Thyroid gland (tissue), 4 donors: ENCODE measurements around the gene MBD6. TPM values are rescaled to one million over a fixed set of nuclear protein-coding genes. Genes with fewer than 3 reads are reported as not detected.

Experiments used
- DNase-seq, 2 donors: peaks; one replicate each; pipeline ENCODE4 v3.0.0-alpha.2; 2019
- H3K27ac ChIP-seq, 3 donors: fragments of 200-600 bp; sonication (generic); 1 replicate in 2 of 3; 2 replicates in 1 of 3; pipeline ENCODE4 v1.5.1; 2016 to 2019; ENCODE audit warnings: mild to moderate bottlenecking in 1 of 3, moderate library complexity in 1 of 3
- H3K27me3 ChIP-seq: fragments of 200-600 bp; sonication (generic); one replicate; pipeline ENCODE4 v1.5.1; 2019
- H3K36me3 ChIP-seq, 2 donors: fragments of 200-600 bp; sonication (generic); one replicate each; pipeline ENCODE4 v1.5.1; 2016 to 2019
- H3K4me1 ChIP-seq, 2 donors: fragments of 200-600 bp; sonication (generic); one replicate each; pipeline ENCODE4 v1.5.1; 2017 to 2019
- H3K4me3 ChIP-seq, 3 donors: fragments of 200-600 bp; sonication (generic); replicated peaks in 1 of 3; 1 replicate in 2 of 3; 2 replicates in 1 of 3; pipeline ENCODE4 v1.5.1; 2016; ENCODE audit warnings: mild to moderate bottlenecking in 1 of 3
- H3K9me3 ChIP-seq: fragments of 200-600 bp; sonication (generic); one replicate; pipeline ENCODE4 v1.5.1; 2017
- POLR2A ChIP-seq, 2 donors: fragments of 450-650 bp; IDR thresholded peaks; one replicate each; pipeline ENCODE4 v1.6.1; 2017; ENCODE audit warnings: antibody characterized with exemption in 2 of 2, mild to moderate bottlenecking in 2 of 2, moderate library complexity in 1 of 2
- WGBS, 2 donors: methylation state at CpG; one replicate each; pipeline ENCODE4 v1.1.5; 2017; 5-methylcytosine and 5-hydroxymethylcytosine counted together
- intact Hi-C: fragments of 100-400 bp; cut with DNase I; formaldehyde crosslinking; loops from one replicate; pipeline ENCODE4 v1.15.1; 2023
- total RNA-seq, 4 donors: library from RNA; depleted of rRNA; stranded (reverse); fragments of >200 nt; gene quantifications; one replicate each; pipeline ENCODE4 v1.2.3, GENCODE V29; 2016
- TF ChIP-seq, protein P1 (sequence below), 6 experiments: fragments of 200-600 bp in 3 of 6; fragments of 450-650 bp in 3 of 6; sonication (generic) in 3 of 6; IDR thresholded peaks; one replicate each; pipeline ENCODE4 v1.5.1; 2016 to 2019; ENCODE audit warnings: antibody characterized with exemption in 6 of 6, mild to moderate bottlenecking in 2 of 6, inconsistent platforms in 1 of 6, moderate library complexity in 1 of 6

MBD6 gene
- total RNA-seq, 4 donors from 2014 or later: 18.9 to 59.7 (median 51.9) TPM

DNA sequence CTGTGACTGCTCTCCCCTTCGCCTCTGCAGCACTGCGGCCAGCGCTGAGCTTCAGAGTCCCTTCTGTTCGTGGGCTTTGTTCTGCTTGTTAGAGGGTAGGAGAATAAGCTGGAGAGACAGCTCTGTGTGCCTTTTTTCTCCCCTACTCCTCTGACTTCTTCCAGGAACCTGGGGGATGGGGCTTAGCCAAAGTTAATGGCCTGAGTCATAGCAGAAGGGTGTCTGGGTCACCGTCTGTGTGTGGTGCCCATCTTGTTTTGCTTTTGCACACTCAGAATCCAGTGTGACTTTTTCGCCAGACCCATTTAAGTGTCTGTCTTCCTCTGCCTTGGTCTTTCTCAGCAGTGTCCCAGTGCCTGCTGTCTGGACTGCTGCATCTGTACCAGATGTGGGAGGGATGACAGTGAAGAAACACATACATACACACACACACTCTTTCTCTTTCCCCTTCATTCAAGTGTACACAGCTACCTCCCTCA is 30.2 kb downstream of the MBD6 start:
- intact Hi-C loops: no loop called here
- Histone ChIP-seq H3K4me1 (peaks cover 4 to 9% of the 10 kb centered on the region in 2 donors), H3K9me3 (no peaks in the 10 kb centered on the region), H3K4me3 (no peak overlapping the region), H3K27me3 (no peaks in the 10 kb centered on the region), H3K36me3 (no peaks in the 10 kb centered on the region), H3K27ac (no peak overlapping the region)
- DNase-seq: no peak
- TF ChIP-seq POLR2A (IDR thresholded peaks at IDR 0.05): no peak
- TF ChIP-seq, protein P1, sequence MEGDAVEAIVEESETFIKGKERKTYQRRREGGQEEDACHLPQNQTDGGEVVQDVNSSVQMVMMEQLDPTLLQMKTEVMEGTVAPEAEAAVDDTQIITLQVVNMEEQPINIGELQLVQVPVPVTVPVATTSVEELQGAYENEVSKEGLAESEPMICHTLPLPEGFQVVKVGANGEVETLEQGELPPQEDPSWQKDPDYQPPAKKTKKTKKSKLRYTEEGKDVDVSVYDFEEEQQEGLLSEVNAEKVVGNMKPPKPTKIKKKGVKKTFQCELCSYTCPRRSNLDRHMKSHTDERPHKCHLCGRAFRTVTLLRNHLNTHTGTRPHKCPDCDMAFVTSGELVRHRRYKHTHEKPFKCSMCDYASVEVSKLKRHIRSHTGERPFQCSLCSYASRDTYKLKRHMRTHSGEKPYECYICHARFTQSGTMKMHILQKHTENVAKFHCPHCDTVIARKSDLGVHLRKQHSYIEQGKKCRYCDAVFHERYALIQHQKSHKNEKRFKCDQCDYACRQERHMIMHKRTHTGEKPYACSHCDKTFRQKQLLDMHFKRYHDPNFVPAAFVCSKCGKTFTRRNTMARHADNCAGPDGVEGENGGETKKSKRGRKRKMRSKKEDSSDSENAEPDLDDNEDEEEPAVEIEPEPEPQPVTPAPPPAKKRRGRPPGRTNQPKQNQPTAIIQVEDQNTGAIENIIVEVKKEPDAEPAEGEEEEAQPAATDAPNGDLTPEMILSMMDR (IDR thresholded peaks at IDR 0.05): no peak
- WGBS, 2 donors: 61 to 70% methylated on average over 6 of the region's 6 CpGs

DNA sequence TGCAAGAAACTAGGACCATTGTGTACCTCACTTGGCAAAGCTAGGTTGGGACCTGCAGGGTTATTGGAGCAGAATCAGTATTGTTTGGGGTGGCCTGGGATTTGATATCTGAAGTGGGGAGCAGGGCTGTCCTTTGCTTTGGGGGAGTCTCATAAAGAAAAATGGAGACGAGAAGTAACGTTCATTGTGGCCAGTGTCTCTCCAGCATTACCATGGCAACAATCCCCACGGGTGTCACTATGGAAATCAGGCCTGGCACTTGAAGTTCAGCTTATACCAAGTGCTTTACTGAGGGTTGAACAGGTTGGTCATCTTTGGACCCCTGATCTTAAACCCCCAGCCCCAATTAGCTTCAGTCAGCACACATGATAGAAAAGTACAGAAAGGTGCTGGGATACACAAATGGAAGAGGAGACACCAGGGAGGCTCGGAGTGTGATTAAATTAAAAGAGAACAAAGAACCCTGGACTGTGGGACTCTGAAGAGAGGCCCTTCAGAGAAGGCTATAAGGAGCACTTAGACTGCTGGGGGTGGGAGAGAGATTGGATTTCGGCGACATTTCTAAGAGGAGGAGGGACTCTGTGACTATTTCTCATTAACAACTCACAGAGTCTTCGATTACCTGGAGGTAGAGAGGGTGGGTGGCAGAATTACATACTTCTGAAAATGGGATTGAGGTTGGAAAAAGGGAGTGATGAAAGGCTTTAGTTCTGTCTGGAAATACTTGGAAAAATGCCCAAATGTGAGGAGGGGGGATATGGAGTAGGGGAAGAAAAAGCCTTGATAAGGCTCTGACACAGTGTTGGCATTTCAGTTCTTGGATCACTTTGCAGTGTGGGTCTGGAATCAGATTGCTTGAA is 30.9 kb downstream of the MBD6 start:
- intact Hi-C loops: no loop called here
- no peak for TF ChIP-seq POLR2A (IDR thresholded peaks at IDR 0.05)
- TF ChIP-seq, protein P1 (IDR thresholded peaks at IDR 0.05): no peak
- Histone ChIP-seq H3K27me3 (no peaks in the 10 kb centered on the region), H3K4me1 (peaks cover 4 to 9% of the 10 kb centered on the region in 2 donors), H3K27ac (no peak overlapping the region), H3K9me3 (no peaks in the 10 kb centered on the region), H3K4me3 (no peak overlapping the region), H3K36me3 (no peaks in the 10 kb centered on the region)
- no peak for DNase-seq
- WGBS, 2 donors: 40 to 41% methylated on average over 7 of the region's 7 CpGs

DNA sequence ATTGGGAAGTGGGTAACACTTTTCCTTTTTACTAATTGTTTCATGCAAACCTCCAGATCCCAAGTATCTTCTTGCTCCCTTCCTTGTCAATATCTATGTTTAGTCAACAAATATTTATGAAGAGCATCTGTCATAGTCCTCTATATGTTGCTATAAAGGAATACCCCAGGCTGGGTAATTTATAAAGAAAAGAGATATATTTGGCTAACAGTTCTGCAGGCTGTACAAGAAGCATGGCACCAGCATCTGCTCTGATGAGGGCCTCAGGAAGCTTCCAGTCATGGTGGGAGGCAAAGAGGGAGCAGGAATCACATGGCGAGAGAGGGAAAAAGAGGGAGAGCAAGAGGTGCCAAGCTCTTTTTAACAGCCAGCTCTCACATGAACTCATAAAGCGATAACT is 31.8 kb downstream of the MBD6 start:
- Histone ChIP-seq H3K4me1 (peaks cover 4 to 8% of the 10 kb centered on the region in 2 donors), H3K27me3 (no peaks in the 10 kb centered on the region), H3K4me3 (no peak overlapping the region), H3K9me3 (no peaks in the 10 kb centered on the region), H3K27ac (no peak overlapping the region), H3K36me3 (no peaks in the 10 kb centered on the region)
- 94 to 100% methylated on average over 2 of the region's 2 CpGs for WGBS, 2 donors
- DNase-seq: no peak
- intact Hi-C loops: no loop called here
- TF ChIP-seq, protein P1 (IDR thresholded peaks at IDR 0.05): no peak
- TF ChIP-seq POLR2A (IDR thresholded peaks at IDR 0.05): no peak

DNA sequence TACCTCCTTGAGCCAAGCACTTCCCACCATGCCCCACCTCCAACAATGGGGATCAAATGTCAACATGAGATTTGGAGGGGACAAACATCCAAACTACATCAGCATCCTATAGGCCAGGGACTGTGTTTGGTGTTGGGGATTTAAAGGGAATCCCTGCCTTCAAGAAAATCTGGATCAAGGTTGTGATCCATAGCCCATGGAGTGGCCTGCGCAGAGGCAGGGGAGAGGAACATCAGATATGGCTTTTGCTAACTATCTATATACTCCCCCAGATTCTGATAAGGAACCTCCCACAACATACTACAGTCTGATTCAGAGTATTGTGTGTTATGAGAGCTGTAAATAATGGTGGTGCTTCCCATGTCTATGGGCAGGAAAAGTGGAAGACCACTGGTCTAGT is 32.3 kb downstream of the MBD6 start:
- WGBS, 2 donors: 89 to 100% methylated on average over 1 of the region's 1 CpG
- TF ChIP-seq, protein P1 (IDR thresholded peaks at IDR 0.05): no peak
- TF ChIP-seq POLR2A (IDR thresholded peaks at IDR 0.05): no peak
- no peak overlapping the region for H3K4me3 ChIP-seq
- DNase-seq: no peak
- no peak overlapping the region for H3K27ac ChIP-seq
- intact Hi-C loops: no loop called here
- H3K9me3 ChIP-seq: no peaks in the 10 kb centered on the region
- H3K36me3 ChIP-seq: no peaks in the 10 kb centered on the region
- no peaks in the 10 kb centered on the region for H3K27me3 ChIP-seq
- H3K4me1 ChIP-seq: peaks cover 3 to 4% of the 10 kb centered on the region in 2 donors

DNA sequence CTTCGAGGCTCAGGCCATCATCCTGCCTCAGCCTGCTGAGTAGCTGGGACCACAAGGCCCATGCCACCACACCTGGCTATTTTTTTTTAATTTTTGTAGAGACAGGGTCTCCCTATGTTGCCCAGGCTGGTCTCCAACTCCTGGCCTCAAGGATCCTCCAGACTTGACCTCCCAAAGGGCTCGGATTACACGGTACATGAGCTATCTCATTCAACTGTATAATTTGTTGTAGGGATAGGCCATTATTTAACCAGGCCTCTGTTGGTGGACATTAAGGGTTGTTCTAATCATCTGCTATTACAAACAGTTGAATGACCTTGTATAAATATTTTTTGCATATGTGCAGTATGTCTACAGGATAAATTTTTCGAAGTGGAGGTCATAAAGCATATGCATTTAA is 36.2 kb downstream of the MBD6 start:
- WGBS, 2 donors: 90 to 91% methylated on average over 4 of the region's 4 CpGs
- Histone ChIP-seq H3K9me3 (no peaks in the 10 kb centered on the region), H3K27me3 (no peaks in the 10 kb centered on the region), H3K27ac (no peak overlapping the region), H3K4me1 (no peaks in the 10 kb centered on the region), H3K36me3 (no peaks in the 10 kb centered on the region), H3K4me3 (no peak overlapping the region)
- intact Hi-C loops: no loop called here
- no peak for DNase-seq
- no peak for TF ChIP-seq POLR2A (IDR thresholded peaks at IDR 0.05)
- TF ChIP-seq, protein P1 (IDR thresholded peaks at IDR 0.05): no peak
